Ammon's horn (tissue), 1 donor: Measurements from ENCODE around the gene GALNTL6.
"Not testable (repeated sequence)": the region's sequence is repeated elsewhere in the genome, so short reads cannot be mapped to it uniquely, and the experiment has no call there.

Experiments used
- DNase-seq: peaks from one replicate; pipeline ENCODE4 v3.0.0-alpha.2; 2016; ENCODE audit warnings: low spot score

The GALNTL6 gene

GRCh38 chr4:172392741-172393140 is 579.5 kb downstream of the GALNTL6 start:
- DNase-seq: no peak

GRCh38 chr4:172393220-172393619 is 580.0 kb downstream of the GALNTL6 start:
- no peak for DNase-seq

GRCh38 chr4:172404676-172405075 is 591.5 kb downstream of the GALNTL6 start:
- DNase-seq: no peak

- no peak for DNase-seq
Observed at GRCh38 chr4:172410363-172410762, 597.2 kb downstream of the GALNTL6 start.

- DNase-seq: no peak
Observed at GRCh38 chr4:172411149-172411548, 597.9 kb downstream of the GALNTL6 start.

GRCh38 chr4:172412851-172413580 is 599.8 kb downstream of the GALNTL6 start:
- no peak for DNase-seq

DNA sequence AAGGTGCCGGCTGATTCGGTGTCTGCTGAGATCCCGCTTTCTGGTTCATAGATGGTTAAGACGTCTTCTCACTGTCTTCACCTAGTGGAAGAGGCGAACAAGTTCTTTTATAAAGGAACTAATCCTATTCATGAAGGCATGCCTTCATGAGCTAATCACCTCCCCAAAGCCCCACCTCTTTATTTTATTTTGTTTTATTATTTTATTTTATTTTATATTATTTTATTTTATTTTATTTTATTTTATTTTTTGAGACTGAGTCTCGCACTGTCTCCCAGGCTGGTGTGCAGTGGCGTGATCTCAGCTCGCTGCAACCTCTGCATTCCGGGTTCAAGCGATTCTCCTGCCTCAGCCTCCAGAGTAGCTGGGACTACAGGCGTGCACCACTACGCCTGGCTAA is 615.8 kb downstream of the GALNTL6 start:
- not testable (repeated sequence) for DNase-seq

DNA sequence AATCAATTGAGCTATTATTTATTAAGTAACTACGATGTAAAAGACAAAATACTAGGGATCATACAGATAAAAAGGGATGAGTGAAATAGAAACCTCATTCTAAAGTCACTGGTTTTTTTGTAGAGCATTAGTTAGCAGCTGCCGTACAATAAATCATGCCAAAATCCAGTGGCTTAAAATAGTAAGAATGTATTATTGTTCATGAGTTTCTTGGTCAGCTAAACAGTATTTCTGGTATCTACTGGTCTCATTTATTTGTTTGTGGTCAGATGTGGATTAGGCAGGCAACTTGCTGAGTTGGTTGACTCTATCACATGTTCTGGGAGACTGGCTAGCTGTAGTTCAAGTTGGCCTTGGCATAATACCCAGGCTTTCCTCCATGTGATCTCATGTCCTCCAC is 667.3 kb downstream of the GALNTL6 start:
- DNase-seq: no peak

DNA sequence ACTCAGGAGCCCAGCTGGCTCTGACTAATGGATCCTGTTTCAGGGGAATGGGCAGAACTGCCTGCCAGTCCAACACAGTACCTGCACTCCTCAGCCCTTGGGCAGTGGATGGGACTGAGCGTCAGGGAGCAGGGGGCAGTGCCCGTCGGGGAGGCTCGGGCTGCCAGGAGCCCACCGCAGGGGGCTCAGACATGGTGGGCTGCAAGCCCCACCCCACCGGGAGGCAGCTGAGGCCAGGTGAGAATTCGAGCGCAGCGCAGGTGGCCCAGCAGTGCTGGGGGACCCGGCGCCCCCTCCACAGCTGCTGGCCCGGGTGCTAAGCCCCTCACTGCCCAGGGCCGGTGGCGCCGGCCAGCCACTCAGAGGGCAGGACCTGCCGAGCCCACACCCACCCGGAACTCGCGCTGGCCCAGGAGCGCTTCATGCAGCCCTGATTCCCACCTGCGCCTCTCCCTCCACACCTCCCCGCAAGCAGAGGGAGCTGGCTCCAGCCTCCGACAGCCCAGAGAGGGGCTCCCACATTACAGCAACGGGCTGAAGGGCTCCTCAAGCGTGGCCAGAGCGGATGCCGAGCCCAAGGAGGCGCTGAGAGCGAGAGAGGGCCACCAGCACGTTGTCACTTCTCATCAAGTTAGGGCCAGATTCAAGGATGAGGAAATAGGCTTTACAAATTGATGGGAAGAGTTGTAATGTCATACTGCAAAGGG is 668.8 kb downstream of the GALNTL6 start:
- no peak for DNase-seq

DNA sequence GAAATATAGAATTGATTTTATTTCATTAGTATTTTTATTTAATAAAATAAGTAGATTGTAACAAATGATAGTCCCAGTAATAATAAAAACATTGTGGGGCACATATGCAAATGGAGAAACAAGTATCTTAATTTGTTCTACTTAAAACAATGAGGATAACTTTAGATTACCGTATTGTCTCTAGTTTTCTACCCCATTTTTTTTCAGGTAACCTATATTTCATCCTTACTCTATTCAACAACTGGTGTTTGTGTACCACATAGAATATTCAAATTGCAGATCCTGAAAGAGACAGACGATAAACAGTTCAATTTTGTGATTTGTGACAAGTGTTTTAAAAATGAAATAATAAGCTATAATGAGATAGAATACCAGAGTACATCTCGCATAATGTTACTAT is 671.8 kb downstream of the GALNTL6 start:
- no peak for DNase-seq

DNA sequence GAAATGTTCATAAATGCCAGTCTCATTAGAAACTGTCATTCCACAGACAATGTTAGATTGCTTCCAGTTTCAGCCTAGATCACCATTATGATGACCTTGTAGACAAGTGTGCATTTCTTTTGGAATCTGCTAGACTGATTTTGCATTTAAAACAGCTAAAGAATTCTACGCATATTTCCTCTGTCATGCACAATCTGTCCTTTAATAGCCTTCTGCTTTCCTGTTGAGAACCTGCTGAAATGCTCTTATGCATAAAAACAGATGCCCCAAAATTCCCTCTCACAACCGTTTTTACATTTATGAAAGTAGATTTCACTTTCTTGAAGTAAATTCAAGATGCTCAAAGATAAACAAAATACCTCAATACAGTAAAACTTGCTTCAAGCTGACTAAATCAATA is 673.3 kb downstream of the GALNTL6 start:
- no peak for DNase-seq

- DNase-seq: no peak
Observed at GRCh38 chr4:172489861-172490260, 676.7 kb downstream of the GALNTL6 start.

DNA sequence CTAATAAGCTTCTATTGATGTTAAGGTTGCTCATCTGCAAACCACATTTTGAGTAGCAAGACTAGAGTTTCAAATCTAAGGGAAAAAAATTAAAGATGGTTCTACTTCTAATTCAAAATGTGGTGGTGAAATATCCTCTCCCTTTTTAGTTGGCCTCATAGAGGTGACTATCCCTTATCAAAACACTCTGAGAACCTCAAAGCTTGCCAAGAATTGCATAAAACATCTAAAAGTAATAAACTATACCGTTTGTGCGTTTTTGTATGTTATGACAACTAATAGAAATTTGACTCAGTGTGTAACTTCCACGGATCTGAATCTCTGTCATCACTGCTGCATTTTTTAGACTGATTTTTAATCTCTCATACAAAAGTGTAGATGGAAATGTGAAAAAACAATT is 682.6 kb downstream of the GALNTL6 start:
- no peak for DNase-seq

- no peak for DNase-seq
Observed at GRCh38 chr4:172497321-172497720, 684.1 kb downstream of the GALNTL6 start.

GRCh38 chr4:172514011-172514410 is 700.8 kb downstream of the GALNTL6 start:
- no peak for DNase-seq

DNA sequence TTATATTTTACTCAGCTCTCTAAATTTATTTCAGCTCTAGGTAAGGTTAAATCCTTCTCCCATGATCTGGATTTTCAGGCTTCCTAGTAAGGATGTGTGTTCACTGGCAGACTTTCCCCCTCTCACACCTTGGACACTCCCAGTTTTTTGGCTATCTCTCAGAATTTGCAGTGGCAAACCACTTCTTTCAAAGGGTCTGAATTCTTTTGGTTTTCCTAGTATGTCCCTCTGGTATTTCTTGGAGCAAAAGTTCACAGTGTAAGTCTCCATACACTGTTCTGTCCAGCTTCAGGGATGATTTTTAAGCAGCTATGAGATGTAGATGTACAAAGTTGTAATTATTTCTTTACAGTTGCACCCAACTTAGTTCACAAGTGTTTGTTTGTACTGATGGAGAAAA is 701.6 kb downstream of the GALNTL6 start:
- no peak for DNase-seq

- no peak for DNase-seq
Observed at GRCh38 chr4:172515266-172515879, 702.2 kb downstream of the GALNTL6 start.

- DNase-seq: no peak
Observed at GRCh38 chr4:172517391-172517790, 704.2 kb downstream of the GALNTL6 start.

DNA sequence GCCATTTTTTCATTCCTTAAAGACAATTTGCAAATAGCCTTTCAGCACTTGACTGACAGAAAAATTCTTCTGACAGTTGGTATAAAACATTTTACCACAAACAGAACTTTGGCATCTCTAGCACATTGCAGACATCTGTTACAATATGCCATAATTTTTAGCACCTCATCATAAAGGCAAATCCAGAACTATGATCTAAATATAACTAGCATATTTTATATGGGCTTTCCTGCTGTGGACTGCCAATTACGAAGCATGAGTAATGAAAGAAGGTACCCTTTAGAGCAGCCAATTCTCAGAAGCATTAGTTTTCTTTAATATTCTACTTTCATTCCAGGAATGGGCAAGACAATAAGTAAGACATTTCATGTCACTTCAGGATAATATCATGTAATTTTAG is 708.0 kb downstream of the GALNTL6 start:
- DNase-seq: no peak

GRCh38 chr4:172521680-172522079 is 708.5 kb downstream of the GALNTL6 start:
- no peak for DNase-seq

DNA sequence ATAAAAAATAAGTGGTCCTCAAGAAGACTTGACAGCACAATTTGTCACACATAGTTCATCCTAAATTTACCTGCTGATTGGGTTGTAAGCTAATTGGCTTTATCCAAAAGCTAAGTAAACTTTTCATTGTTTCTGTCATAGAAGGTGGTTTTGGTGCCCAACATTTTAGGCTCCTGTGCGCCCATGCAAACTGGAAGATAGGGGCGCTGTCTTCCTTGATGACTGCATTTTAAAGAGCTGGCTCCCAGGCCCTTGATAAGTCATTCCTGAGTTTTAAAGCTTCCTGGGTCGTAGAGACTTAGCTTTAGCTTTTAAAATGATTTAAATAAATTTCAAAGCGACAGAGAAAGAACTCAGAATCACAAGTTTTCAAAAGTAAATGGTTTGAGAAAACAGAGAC is 730.0 kb downstream of the GALNTL6 start:
- no peak for DNase-seq

DNA sequence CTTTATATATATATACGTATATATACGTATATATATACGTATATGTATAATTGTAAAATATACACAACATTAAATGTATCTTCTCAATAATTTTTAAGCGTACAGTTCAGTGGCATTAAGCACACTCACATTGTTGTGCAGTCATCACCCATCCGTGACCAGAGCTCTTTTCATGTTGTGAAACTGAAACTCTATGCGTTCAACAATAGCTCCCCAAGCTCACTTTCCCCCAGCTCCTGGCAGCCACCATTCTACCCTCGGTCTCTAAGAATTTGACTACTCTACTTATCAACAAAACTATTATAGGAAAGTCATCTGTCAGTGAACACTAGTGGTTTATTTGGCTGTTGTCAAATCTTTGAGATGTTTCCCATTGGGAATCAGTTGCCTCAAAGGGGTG is 733.6 kb downstream of the GALNTL6 start:
- no peak for DNase-seq

DNA sequence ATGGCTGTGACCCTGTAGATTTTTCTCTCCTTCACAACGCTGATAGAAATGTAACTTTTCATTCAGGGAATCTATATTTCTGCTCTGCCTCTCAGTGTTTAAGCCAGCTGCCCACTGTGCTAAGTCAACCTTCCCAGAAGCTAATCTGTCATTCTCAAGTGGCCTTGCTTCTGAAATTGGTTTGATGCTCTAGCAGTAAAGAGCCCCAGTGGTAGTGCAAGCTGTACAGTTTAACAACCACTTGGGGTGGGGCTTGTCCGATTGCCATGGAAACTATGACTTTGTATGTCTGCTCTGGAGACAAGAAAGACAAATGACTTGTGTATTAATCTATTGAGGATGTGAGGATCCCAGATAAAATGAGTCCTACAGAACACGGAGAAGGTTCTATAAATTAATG is 734.5 kb downstream of the GALNTL6 start:
- no peak for DNase-seq
